SHP77 treated with DMSO at 0.1 percent for 48 hours (cell line): ENCODE data around the gene C19orf38.
"Not testable (repeated sequence)": the region's sequence is repeated elsewhere in the genome, so short reads cannot be mapped to it uniquely, and the experiment has no call there.

Experiments used
- DNase-seq: peaks from one replicate; lab custom pipeline; 2025; lab: John Stamatoyannopoulos, UW

C19orf38 gene

GRCh38 chr19:10852098-10852800 is 4.0 kb downstream of the C19orf38 start:
- no peak for DNase-seq

- no peak for DNase-seq
Measured at GRCh38 chr19:10852941-10853340, 4.7 kb downstream of the C19orf38 start.

- DNase-seq, result no peak
Measured at GRCh38 chr19:10854350-10855089, 6.3 kb downstream of the C19orf38 start.

- no peak for DNase-seq
Measured at GRCh38 chr19:10855879-10856522, 7.8 kb downstream of the C19orf38 start.

- not testable (repeated sequence) for DNase-seq
Measured at GRCh38 chr19:10856899-10857298, 8.7 kb downstream of the C19orf38 start.

- no peak for DNase-seq
Measured at GRCh38 chr19:10858204-10858828, 10.1 kb downstream of the C19orf38 start.

GRCh38 chr19:10861103-10861651 is 13.0 kb downstream of the C19orf38 start:
- no peak for DNase-seq

- no peak for DNase-seq
Measured at GRCh38 chr19:10862561-10863106, 14.4 kb downstream of the C19orf38 start.

- DNase-seq, result no peak
Measured at GRCh38 chr19:10863107-10863717, 15.0 kb downstream of the C19orf38 start.

GRCh38 chr19:10864538-10864899 is 16.3 kb downstream of the C19orf38 start:
- DNase-seq, result no peak

GRCh38 chr19:10866495-10866894 is 18.3 kb downstream of the C19orf38 start:
- DNase-seq, result no peak

- DNase-seq, result no peak
Measured at GRCh38 chr19:10868872-10869547, 20.8 kb downstream of the C19orf38 start.

GRCh38 chr19:10869872-10870311 is 21.7 kb downstream of the C19orf38 start:
- not testable (repeated sequence) for DNase-seq

- DNase-seq, result peak; percentile 88
Measured at GRCh38 chr19:10870501-10870954, 22.3 kb downstream of the C19orf38 start.

- DNase-seq, result peak; percentile 88
Measured at GRCh38 chr19:10870955-10871603, 22.9 kb downstream of the C19orf38 start, which contains the start of gene CARM1. TSS of gene CARM1 (plus strand) at chr19:10871553. CDS start at chr19:10871703, 150 bp downstream.

- DNase-seq, result no peak
Measured at GRCh38 chr19:10871711-10872545, 23.7 kb downstream of the C19orf38 start.

- no peak for DNase-seq
Measured at GRCh38 chr19:10872546-10873107, 24.4 kb downstream of the C19orf38 start.

GRCh38 chr19:10874024-10874423 is 25.8 kb downstream of the C19orf38 start:
- DNase-seq, result no peak
